Left ventricle myocardium superior (tissue), 1 donor: ENCODE data around the gene FRMD6. TPM values are rescaled to one million over a fixed set of nuclear protein-coding genes. Genes with fewer than 3 reads are reported as not detected.
A peak's percentile ranks its signal among the peaks of the same experiment; 100 is the strongest.
"Not testable (repeated sequence)": the region's sequence is repeated elsewhere in the genome, so short reads cannot be mapped to it uniquely, and the experiment has no call there.

Experiments
- ATAC-seq: fragments of 200-7000 bp; cut with Tn5 transposase; one replicate; pipeline ENCODE4 v1.9.1; 2020; ENCODE audit warnings: mild to moderate bottlenecking, moderate library complexity
- DNase-seq: peaks from one replicate; pipeline ENCODE4 v3.0.0-alpha.2; 2020
- intact Hi-C: fragments of 100-400 bp; cut with micrococcal nuclease; formaldehyde crosslinking; loops from one replicate; pipeline ENCODE4 v1.11.0; 2022
- total RNA-seq: library from RNA; stranded (reverse); fragmentation: NEBNext Ultra II Directional; extraction: Animal tissue kit (Norgen Biotek cat#: 25700); gene quantifications from one replicate; pipeline ENCODE4 v1.2.1, GENCODE V29; 2021
- donor health status: DM: no; HTN: yes; CAD: no; lungs with severe emphysema.

FRMD6 gene
- total RNA-seq, 1 donor from 2014 or later = 11.1 TPM

- no peak for DNase-seq
- intact Hi-C loops = no loop called here
- no peak for ATAC-seq
Observed at GRCh38 chr14:51626788-51627187, 24.9 kb upstream of the FRMD6 start.

DNA sequence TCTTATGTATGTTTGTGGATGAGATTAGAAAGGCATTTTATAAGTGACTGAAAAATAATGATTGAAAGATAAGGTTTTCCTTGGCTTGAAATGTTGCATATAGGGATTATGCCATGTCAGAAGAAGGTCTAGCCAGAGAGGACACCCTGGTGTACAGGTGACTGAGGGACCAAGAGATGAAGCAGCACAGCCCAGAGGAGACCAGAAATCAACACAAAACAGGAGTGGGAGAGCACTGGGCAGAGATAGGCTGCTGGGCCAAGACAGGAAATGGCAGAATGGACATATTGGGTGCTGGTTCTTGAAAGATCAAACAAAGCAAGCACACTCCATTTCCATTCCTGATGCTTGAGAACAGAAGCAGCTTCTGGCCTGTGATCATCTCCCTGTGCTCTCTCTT lies 24.4 kb upstream of the FRMD6 start:
- no peak for DNase-seq
- no peak for ATAC-seq
- intact Hi-C loops = no loop called here

DNA sequence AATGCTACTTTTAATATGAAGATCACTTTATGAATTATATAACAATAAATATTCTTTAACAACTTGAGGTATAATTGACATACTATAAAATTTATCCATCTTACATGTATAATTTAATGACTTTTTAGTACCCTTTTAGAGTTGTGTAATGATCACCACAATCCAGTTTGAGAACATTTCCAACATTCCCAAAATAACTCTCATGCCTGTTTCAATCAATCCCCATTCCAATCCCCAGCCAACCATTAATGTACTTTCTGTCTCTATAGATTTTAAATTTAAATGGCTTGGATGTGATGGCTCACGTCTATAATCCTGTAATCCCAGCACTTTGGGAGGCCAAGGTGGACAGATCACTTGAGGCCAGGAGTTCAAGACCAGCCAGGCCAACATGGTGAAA lies 23.5 kb upstream of the FRMD6 start:
- DNase-seq = no peak
- no peak for ATAC-seq
- intact Hi-C loops = no loop called here

DNA sequence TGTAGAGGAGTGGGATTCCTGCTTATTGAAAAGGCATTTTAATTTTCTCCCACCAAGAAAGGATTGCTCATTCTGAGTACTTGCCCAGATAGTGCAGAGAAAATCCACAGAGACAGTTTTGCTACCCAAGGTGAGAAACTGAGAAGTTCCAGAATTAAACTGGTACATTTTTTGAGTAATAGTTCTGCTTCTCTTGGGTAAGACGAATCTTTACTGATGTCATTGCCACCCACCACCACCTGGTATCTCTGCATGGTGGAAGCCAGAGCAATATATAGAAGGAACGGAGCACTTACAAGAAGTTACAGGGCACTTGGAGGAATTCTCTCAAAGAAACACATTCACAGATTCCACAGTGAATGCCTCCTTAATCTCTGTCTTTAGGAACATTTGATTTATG lies 20.7 kb upstream of the FRMD6 start:
- ATAC-seq = no peak
- intact Hi-C loops = no loop called here
- no peak for DNase-seq

DNA sequence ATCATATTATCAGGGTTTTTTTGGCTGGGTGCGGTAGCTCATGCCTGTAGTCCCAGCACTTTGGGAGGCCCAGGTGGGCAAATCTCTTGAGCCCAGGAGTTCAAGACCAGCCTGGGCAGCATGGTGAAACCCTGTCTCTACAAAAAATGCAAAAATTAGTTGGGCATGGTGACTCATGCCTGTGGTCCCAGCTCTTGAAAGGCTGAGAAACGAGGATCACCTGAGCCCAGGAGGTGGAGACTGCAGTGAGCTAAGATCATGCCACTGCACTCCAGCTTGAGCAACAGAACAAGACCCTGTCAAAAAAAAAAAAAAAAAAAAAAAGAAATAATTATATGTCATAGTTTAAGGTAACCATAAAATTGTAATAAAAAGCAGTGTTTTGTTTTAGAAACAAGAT lies 18.4 kb upstream of the FRMD6 start:
- ATAC-seq, intact Hi-C loops, DNase-seq: not testable (repeated sequence)

- DNase-seq (no peak), ATAC-seq (no peak)
- intact Hi-C loops = no loop called here
Observed at GRCh38 chr14:51636109-51636508, 15.6 kb upstream of the FRMD6 start.

DNA sequence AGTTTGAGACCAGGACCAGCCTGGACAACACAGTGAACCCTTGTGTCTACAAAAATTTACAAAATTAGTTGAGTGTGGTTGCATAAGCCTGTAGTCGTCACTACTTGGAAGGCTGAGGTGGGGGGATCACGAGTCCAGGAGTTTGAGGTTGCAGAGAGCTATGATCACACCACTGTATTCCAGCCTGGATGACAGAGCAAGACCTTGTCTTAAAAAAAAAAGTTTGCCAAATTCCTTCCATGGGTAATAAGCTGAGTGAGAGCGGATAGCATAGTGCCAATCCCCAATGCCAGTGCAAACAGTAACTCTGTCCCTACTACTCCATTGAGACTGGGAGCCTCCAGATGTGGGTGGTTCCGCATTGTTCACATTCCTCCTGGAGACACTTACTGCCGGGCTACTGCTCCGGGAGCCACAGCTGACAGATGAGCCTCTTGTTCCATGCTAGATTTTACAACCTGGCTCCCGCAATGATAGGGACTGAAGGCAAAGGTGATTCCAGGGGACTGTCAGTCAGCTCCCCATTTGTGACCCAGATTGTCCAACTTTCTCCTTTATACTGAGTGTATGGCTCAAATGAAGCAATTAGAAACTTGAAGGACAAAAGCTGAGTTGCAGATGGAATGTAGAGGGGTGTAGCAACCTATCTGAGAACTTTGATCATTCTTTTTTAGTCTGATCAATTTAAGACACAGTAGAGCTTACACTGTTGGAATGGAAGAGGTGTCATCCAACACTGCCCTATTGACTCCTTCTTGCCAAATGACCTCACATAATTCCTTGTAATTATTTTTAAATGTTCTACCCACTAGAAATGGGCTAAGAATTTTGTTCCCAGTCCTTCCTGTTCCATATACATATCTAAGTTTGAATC lies 13.4 kb upstream of the FRMD6 start:
- DNase-seq (no peak), ATAC-seq (peak; percentile 66)
- intact Hi-C loops = no loop called here

DNA sequence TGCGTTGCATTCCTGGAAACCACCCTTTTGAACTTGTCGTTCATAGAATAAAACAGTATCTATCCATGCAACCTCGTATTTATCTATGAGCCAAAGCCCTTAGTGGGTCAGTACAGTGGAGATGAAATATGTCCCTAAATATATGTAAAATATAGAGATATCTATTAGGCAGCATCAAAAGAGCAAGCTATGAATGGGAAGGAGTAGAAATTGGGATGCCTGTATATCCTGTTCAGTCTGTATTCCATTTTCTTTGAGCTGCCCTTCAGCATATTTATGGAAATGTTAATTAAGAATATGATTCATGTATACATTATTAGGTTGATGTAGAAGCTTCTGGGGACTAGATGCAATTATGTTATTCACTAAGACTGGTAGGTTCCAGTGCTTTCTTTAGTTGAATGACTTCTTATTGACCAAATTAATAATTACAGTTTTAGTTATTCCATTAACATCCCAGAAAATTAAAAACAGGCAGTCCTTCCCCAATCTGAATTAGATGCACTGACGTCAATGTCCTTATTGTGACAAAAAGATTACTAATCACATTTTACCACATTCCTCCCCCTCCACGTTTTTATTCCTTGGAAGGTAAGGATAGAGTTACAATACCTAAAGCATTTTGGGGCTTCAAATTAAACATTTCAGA lies 11.9 kb upstream of the FRMD6 start:
- intact Hi-C loops = no loop called here
- no peak for DNase-seq
- ATAC-seq = no peak

DNA sequence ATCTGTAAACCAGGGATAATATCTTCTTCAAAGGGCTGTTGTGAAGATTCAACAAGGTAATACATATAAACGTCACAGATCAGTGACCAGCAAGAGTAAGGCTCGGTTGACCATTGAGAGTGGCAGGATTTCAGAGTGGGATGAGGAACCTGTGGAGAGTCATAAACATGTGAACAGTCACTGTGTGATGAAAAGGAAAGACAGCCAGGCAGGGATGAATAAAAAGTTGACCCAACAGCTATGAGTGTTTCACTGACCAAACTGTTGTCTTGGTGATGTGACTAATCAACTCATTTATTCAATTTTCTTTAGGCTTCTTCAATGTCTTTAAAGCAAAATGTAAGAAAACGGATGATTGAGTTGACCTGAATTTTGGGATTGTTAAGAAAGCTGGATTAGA lies 8.6 kb upstream of the FRMD6 start:
- ATAC-seq (no peak), DNase-seq (no peak)
- intact Hi-C loops = no loop called here

GRCh38 chr14:51644217-51644933 lies 7.3 kb upstream of the FRMD6 start:
- intact Hi-C loops = no loop called here
- no peak for ATAC-seq
- no peak for DNase-seq

DNA sequence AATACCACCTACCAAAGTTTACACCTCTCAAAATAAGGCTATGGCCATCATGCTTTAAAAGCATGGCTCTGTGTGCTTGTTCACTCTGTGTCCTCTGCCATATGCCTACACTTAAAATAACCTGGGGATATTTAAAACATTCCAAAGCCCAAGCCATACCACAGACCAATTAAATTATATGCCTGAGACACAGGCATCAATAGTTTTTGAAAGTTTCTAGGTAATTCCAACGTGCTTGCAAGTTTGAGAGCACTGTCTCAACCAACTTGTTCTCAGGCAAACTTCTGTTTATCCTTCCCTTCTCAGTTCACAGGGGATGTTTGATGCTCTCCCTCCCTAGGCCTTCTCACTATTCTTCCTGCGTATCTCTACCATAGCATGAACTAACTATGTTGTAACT lies 3.4 kb upstream of the FRMD6 start:
- DNase-seq (no peak), ATAC-seq (no peak)
- intact Hi-C loops = no loop called here

DNA sequence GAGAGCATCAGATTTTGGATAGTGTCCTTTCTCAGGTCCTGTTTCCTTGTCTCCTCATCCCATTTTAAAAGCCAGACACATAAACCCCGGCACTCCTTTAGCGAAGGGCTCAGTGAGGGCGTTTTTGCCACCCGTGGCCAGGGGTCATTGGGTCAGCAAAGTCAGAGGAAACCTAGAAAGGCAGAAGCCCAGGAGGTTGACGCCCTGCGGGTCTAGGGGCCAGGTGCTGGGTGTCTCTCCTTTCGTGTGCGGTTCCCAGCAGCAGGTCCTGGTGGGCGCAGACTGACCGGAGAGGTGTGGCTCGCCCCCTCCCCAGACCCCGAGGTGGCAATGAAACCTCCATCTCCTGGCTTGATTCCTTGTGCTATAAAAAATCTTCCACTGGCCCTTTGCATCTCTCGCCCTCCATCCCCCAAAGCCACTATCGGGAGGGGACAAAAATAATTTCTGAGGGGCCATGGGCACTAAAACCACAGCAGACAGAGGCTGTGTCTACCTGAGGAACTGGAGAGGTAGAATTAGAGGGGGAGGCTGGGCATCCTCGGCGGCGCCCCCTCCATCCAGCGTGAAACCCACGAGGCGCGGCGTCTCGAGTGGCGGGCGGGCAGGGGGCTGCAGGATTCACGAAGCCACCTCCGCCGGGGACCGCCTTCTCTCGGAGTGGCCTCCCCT lies 858 bp upstream of the FRMD6 start:
- intact Hi-C loops = loop anchor here (5.0 kb wide), 2 partner anchors 126 to 369 kb away; no protein-coding TSS in a partner anchor
- ATAC-seq = no peak
- peak; percentile 35 for DNase-seq

DNA sequence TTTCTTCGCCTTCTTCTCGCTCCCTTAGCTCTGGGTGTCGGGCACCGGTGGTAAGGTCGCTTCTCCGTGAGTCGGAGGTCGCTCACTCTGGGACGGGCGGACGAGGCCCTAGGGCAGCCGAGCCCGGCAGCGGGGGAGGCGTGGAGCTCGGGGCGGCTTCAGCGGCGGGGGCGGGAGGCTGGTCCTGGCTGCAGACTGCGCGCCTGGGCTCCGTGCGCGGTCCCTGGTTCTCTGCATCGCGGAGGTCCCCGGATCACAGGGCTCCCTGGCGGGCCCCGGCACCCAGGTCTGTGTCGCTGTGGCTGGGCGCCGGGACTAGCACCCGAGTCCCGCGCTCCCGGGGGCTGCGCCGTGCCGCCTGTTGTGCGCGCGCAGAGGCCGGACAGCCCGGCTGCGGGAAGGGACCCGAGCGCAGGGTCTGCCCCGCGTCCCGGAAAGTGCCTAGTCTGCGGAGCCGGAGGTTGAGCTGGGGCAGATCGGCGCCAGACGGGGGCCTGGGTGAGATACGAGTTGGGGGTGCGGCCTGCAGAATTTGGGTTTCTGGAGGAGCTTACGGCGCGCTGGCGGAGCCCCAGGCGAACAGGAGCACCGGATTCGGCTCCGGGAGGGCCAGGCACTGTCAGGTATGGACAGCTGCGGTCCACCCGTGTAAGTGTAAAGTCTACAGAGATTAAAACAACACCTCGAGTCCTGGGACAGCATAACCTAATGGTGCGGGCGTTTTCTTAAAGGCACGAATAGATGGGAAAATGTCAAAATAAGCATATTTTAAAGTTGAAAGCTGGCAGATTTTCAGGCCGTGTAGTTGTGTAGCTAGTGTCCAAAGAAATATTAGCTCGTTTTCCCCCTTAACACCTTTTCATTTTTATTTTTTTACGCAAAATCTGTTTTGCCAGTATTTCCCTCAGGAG lies 713 bp downstream of the FRMD6 start:
- intact Hi-C loops = loop anchor here (5.0 kb wide), 2 partner anchors 125 to 370 kb away; no protein-coding TSS in a partner anchor
- peak; percentile 65 for ATAC-seq
- DNase-seq = no peak

DNA sequence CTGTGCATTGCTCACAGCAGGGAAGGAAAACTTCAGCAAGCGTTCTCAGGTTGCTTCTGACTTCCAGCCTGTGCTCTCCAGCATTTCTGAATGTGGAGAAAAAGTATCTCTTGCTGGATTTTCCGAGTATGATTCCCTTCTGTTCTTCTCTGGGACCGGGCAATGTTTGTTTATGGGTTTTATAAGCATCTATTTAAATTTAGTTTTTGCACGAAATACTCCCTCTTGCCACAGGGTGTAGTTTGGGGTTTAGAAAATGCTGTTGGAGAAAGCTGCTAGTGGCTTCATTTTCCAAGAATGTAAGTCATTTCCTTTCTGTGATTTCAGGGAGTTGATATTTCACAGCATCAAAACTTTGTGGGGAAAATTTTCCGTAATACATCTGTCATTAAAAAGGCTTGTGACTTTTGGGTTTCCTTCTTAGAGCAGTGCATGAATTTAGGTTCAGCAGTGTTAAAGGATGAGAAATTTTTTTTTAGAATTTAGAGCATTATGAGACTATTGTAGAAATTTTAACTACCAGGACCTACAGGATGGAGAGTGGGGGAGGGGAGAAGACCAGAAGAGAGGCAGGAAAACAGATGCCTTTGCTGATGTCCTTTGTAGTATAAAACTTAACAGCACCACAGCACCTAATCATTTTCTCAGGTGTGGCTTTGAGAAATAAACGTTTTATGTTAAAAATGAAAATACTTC lies 1.5 kb downstream of the FRMD6 start:
- ATAC-seq (no peak), DNase-seq (no peak)
- intact Hi-C loops = loop anchor here (5.0 kb wide), 2 partner anchors 124 to 371 kb away; no protein-coding TSS in a partner anchor

GRCh38 chr14:51653775-51654532 lies 2.2 kb downstream of the FRMD6 start:
- ATAC-seq = no peak
- DNase-seq = no peak
- intact Hi-C loops = loop anchor here (5.0 kb wide), 2 partner anchors 123 to 372 kb away; no protein-coding TSS in a partner anchor

DNA sequence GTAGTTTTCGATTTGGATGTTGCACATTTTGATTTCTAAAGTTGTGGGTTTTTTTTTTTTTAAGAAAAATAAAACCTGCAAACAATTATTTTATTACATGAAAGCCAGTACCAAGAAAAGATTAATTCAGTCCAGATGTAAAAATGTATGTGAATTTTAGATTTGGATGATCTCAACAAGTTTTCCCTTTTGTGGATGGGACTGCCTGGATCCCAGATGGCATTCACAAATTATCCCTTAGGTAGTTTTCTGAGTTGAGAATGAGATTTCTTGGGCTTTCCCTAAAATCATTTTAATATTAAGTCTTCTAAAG lies 2.8 kb downstream of the FRMD6 start:
- intact Hi-C loops = loop anchor here (5.0 kb wide), 2 partner anchors 123 to 372 kb away; no protein-coding TSS in a partner anchor
- ATAC-seq (no peak), DNase-seq (no peak)

GRCh38 chr14:51657762-51658161 lies 6.1 kb downstream of the FRMD6 start:
- DNase-seq (no peak), ATAC-seq (no peak)
- intact Hi-C loops = no loop called here
